PC-9 (cell line): ENCODE data around the gene CBFB. TPM values are rescaled to one million over a fixed set of nuclear protein-coding genes. Genes with fewer than 3 reads are reported as not detected.

Experiments
- BruUV-seq: library from RNA; stranded (reverse); fragments of 400-500 nt; replicated peaks from 2 replicates; lab custom pipeline; 2021; lab: Mats Ljungman, UMichigan
- CTCF ChIA-PET: fragments of 300-600 bp; sonication (Branson Sonifier 250); formaldehyde crosslinking; loops from one replicate; lab custom pipeline; 2022; ENCODE audit warnings: antibody characterized with exemption; lab: Charles Lee
- POLR2A ChIA-PET: fragments of 300-600 bp; sonication (Branson Sonifier 250); formaldehyde crosslinking; loops from one replicate; lab custom pipeline; 2022; ENCODE audit warnings: antibody characterized with exemption; ENCODE audit not compliant: unreplicated experiment; lab: Charles Lee
- DNase-seq, 2 experiments: peaks; one replicate each; pipeline versions ENCODE4 v3.0.0 to v3.0.0-alpha.2; 2015 to 2022; ENCODE audit warnings: mixed read lengths in 1 of 2
- H2AFZ ChIP-seq: fragments of 200-600 bp; sonication (generic); 2 replicates; pipeline ENCODE4 v1.8.1; 2017; ENCODE audit warnings: antibody characterized with exemption
- H3F3A ChIP-seq: fragments of 200-600 bp; sonication (generic); 2 replicates; pipeline ENCODE4 v1.8.1; 2017; ENCODE audit warnings: antibody characterized with exemption, mild to moderate bottlenecking, low read depth; ENCODE audit not compliant: insufficient read depth
- H3K27ac ChIP-seq: fragments of 200-600 bp; sonication (generic); 2 replicates; pipeline ENCODE4 v1.6.1; 2016; ENCODE audit warnings: mixed run types
- H3K27me3 ChIP-seq: fragments of 200-600 bp; sonication (generic); 2 replicates; pipeline ENCODE4 v1.6.1; 2016; ENCODE audit warnings: low read depth, mixed run types; ENCODE audit not compliant: insufficient read depth
- H3K36me3 ChIP-seq: fragments of 200-600 bp; sonication (generic); 2 replicates; pipeline ENCODE4 v1.6.1; 2016; ENCODE audit warnings: low read depth, mixed run types
- H3K4me1 ChIP-seq: fragments of 200-600 bp; sonication (generic); replicated peaks from 2 replicates; pipeline ENCODE4 v1.6.1; 2016; ENCODE audit warnings: mixed run types; ENCODE audit not compliant: insufficient read depth
- H3K4me2 ChIP-seq: fragments of 200-600 bp; sonication (generic); 2 replicates; pipeline ENCODE4 v1.6.1; 2017; ENCODE audit warnings: mixed run types
- H3K4me3 ChIP-seq: fragments of 200-600 bp; sonication (generic); 2 replicates; pipeline ENCODE4 v1.6.1; 2016; ENCODE audit warnings: mixed run types
- H3K79me2 ChIP-seq: fragments of 200-600 bp; sonication (generic); 2 replicates; pipeline ENCODE4 v1.6.1; 2017; ENCODE audit warnings: low read depth, mixed run types
- H3K9me2 ChIP-seq: fragments of 200-600 bp; sonication (generic); 2 replicates; pipeline ENCODE4 v1.8.1; 2017; ENCODE audit warnings: mild to moderate bottlenecking; ENCODE audit not compliant: insufficient read depth
- H3K9me3 ChIP-seq: fragments of 200-600 bp; sonication (generic); 2 replicates; pipeline ENCODE4 v1.8.1; 2016; ENCODE audit warnings: low read depth; ENCODE audit not compliant: insufficient read depth
- H4K20me1 ChIP-seq: fragments of 200-600 bp; sonication (generic); 2 replicates; pipeline ENCODE4 v1.8.1; 2017; ENCODE audit not compliant: insufficient read depth
- EZH2 ChIP-seq: fragments of 200-600 bp; sonication (generic); IDR thresholded peaks from 2 replicates; pipeline ENCODE4 v1.8.0; 2017; ENCODE audit warnings: antibody characterized with exemption, low read depth
- intact Hi-C: fragments of 100-400 bp; cut with micrococcal nuclease; formaldehyde crosslinking; loops from one replicate; pipeline ENCODE4 v1.10.0; 2022; ENCODE audit not compliant: unreplicated experiment
- total RNA-seq: library from RNA; stranded (reverse); gene quantifications from 2 replicates; pipeline ENCODE4 v1.2.3, GENCODE V29; 2021
- TF ChIP-seq, protein P1 (sequence below): fragments of 200-600 bp; sonication (generic); conservative IDR thresholded peaks from 2 replicates; pipeline ENCODE4 v1.6.1; 2017; ENCODE audit warnings: mixed run types, antibody characterized with exemption, mild to moderate bottlenecking, moderate library complexity

Gene CBFB
- total RNA-seq, 1 experiment from 2014 or later, result 63.3 TPM

DNA sequence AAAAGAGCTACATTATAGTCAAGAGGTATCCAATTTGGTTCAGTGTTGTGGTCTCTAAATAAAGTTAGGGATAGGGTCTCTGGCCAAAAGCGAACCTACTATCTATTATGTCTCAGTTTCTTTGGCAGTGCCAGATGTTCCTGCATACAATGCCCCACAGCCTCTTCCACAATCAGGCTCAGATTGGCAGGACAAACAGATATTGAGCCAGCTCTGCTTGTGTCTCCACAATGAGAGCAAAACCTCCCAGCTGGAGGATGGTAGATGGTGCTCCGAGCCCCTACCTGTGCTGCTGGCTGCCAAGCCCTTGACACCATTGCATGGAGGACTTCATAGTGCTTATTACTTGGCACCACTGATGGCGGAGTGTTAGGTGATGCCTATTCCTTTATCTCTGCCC is 100.5 kb downstream of the CBFB start:
- no TSS peak for BruUV-seq
- H3K36me3 ChIP-seq, result peaks cover 12% of the 10 kb centered on the region
- CTCF ChIA-PET, result interaction anchor here (0.6 kb wide), 1 partner anchor 317 kb away, joined by 5 read pairs; no protein-coding TSS in a partner anchor

DNA sequence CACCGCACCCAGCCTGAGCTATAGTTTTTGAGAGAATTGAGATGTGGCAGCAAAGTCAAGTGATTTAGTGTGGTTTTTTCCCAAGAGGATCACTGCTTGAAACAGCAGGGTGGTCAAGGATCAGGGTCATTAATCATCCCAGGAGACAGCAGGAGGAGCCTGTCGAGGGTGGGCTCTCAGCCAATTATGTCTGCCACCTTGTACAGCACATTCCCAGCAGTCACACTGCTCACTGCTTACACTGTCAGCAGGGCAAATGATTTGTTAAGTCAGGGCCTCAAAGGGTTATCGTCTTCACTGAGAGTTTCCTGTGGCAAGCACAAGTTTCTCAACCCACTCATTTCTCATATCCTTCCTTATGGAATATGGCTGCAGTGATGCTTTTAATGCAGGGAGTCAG is 108.7 kb downstream of the CBFB start:
- no peaks in the 10 kb centered on the region for H4K20me1 ChIP-seq
- no peak for DNase-seq
- peaks cover 13% of the 10 kb centered on the region for H3K36me3 ChIP-seq
- H3F3A ChIP-seq, result no peaks in the 10 kb centered on the region
- no peaks in the 10 kb centered on the region for H3K79me2 ChIP-seq
- no peak overlapping the region for H2AFZ ChIP-seq
- intact Hi-C loops, result no loop called here
- POLR2A ChIA-PET, result no interaction called here
- no peak overlapping the region for H3K4me2 ChIP-seq
- H3K9me3 ChIP-seq, result no peaks in the 10 kb centered on the region
- H3K4me1 ChIP-seq, result no peaks in the 10 kb centered on the region
- H3K27ac ChIP-seq, result no peak overlapping the region
- TF ChIP-seq EZH2, result no peak
- TF ChIP-seq, protein P1, sequence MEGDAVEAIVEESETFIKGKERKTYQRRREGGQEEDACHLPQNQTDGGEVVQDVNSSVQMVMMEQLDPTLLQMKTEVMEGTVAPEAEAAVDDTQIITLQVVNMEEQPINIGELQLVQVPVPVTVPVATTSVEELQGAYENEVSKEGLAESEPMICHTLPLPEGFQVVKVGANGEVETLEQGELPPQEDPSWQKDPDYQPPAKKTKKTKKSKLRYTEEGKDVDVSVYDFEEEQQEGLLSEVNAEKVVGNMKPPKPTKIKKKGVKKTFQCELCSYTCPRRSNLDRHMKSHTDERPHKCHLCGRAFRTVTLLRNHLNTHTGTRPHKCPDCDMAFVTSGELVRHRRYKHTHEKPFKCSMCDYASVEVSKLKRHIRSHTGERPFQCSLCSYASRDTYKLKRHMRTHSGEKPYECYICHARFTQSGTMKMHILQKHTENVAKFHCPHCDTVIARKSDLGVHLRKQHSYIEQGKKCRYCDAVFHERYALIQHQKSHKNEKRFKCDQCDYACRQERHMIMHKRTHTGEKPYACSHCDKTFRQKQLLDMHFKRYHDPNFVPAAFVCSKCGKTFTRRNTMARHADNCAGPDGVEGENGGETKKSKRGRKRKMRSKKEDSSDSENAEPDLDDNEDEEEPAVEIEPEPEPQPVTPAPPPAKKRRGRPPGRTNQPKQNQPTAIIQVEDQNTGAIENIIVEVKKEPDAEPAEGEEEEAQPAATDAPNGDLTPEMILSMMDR, result no peak
- H3K4me3 ChIP-seq, result no peak overlapping the region
- no TSS peak for BruUV-seq
- no peaks in the 10 kb centered on the region for H3K27me3 ChIP-seq
- no peaks in the 10 kb centered on the region for H3K9me2 ChIP-seq
- CTCF ChIA-PET, result no interaction called here

More for the DNA sequence above, 100.5 kb downstream of the CBFB start:
- H3K9me2 ChIP-seq, result no peaks in the 10 kb centered on the region
- H3K4me3 ChIP-seq, result no peak overlapping the region
- no peak for DNase-seq
- POLR2A ChIA-PET, result interaction anchor here (0.6 kb wide), 1 partner anchor 41 kb away, joined by 6 read pairs; the partner anchor contains the start of gene NOL3
- intact Hi-C loops, result no loop called here
- no peaks in the 10 kb centered on the region for H3K79me2 ChIP-seq
- H3K27ac ChIP-seq, result no peak overlapping the region
- TF ChIP-seq, protein P1, result no peak
- TF ChIP-seq EZH2, result no peak
- no peaks in the 10 kb centered on the region for H3K9me3 ChIP-seq
- no peaks in the 10 kb centered on the region for H3K4me1 ChIP-seq
- no peak overlapping the region for H2AFZ ChIP-seq
- no peaks in the 10 kb centered on the region for H3K27me3 ChIP-seq
- H4K20me1 ChIP-seq, result no peaks in the 10 kb centered on the region
- H3F3A ChIP-seq, result no peaks in the 10 kb centered on the region
- no peak overlapping the region for H3K4me2 ChIP-seq

DNA sequence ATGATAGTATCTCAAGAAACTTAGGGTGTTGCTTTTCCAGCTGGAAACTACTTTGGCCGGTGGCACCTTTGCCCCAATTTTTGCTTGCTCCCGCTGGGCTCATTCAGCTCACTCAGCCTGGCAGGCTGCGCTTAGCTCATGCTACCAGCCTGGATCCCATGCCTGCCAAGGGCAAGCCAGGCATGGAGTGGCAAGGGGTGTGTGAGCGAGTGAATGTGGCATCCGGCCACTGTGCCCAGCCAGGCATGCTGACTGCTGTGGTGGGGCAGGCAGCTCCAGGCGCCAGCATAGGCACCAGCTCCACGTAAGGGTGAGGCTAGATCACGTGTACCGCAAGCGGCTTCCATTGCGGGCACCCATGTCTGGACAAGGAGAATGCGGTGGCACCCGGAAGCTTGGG is 112.4 kb downstream of the CBFB start:
- Histone ChIP-seq H3K9me2 (no peaks in the 10 kb centered on the region), H3K4me1 (no peaks in the 10 kb centered on the region), H3F3A (no peaks in the 10 kb centered on the region), H3K79me2 (no peaks in the 10 kb centered on the region), H3K27ac (no peak overlapping the region), H3K4me3 (no peak overlapping the region), H4K20me1 (no peaks in the 10 kb centered on the region), H3K36me3 (peaks cover 5% of the 10 kb centered on the region; the same call in 1 of the 2 replicates), H3K4me2 (no peak overlapping the region), H2AFZ (no peak overlapping the region), H3K9me3 (no peaks in the 10 kb centered on the region), H3K27me3 (no peaks in the 10 kb centered on the region)
- intact Hi-C loops, result no loop called here
- ChIA-PET CTCF (no interaction called here), POLR2A (no interaction called here)
- TF ChIP-seq, protein P1, result no peak
- TF ChIP-seq EZH2, result no peak
- DNase-seq, result no peak
- BruUV-seq, result no TSS peak
